ENCODE results near the gene GRHL3. TPM values are rescaled to one million over a fixed set of nuclear protein-coding genes. Genes with fewer than 3 reads are reported as not detected.

GRHL3 gene
- total and polyA plus RNA-seq, 8 donors: 0.11 to 0.86 (median 0.35) TPM

DNA sequence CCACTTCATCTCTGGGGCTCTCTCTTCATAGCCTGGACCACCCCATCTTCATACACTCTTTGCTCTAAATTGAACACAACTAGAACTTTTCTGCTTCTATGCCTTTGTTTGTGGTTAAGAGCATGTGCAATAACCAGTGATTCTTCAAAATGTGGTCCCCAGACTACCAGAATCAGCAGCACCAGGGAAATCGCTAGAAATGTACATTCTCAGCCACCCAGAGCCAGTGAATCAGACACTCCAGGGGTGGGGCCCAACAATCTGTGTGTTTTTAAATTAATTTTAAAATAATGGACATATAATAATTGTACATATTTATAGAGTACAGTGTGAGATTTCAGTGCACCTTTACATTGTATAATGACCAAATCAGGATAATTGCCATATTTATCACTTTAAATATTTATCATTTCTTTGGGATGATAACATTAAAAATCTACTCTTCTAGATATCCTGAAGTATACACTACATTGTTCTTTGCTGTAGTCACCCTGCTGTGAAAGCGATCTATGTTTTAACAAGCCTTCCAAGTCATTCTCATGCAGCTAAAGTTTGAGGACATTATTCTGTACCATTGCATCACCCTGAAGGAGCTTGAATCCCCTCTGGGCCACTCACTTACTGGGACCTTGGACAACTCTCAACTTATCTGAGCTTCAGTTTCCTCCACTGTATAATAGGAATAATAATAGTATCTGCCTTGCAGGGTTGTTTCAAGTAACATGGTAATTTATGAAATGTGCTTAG is 10.8 kb downstream of the GRHL3 start:
- WGBS, 2 donors: 88 to 98% methylated on average over 2 of the region's 2 CpGs
- Histone ChIP-seq H3K36me3 (no peaks in the 10 kb centered on the region), H3K27me3 (no peaks in the 10 kb centered on the region), H3K27ac (no peak overlapping the region), H3K4me1 (no peaks in the 10 kb centered on the region), H3K4me3 (no peak overlapping the region), H3K9me3 (no peaks in the 10 kb centered on the region)
- DNase-seq: no peak
- no peak for FAIRE-seq
- TF ChIP-seq, protein P1, sequence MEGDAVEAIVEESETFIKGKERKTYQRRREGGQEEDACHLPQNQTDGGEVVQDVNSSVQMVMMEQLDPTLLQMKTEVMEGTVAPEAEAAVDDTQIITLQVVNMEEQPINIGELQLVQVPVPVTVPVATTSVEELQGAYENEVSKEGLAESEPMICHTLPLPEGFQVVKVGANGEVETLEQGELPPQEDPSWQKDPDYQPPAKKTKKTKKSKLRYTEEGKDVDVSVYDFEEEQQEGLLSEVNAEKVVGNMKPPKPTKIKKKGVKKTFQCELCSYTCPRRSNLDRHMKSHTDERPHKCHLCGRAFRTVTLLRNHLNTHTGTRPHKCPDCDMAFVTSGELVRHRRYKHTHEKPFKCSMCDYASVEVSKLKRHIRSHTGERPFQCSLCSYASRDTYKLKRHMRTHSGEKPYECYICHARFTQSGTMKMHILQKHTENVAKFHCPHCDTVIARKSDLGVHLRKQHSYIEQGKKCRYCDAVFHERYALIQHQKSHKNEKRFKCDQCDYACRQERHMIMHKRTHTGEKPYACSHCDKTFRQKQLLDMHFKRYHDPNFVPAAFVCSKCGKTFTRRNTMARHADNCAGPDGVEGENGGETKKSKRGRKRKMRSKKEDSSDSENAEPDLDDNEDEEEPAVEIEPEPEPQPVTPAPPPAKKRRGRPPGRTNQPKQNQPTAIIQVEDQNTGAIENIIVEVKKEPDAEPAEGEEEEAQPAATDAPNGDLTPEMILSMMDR (IDR thresholded peaks at IDR 0.05): no peak
- intact Hi-C loops (cut with DNase I): no loop called here
- ATAC-seq: no peak

- Histone ChIP-seq H3K36me3 (no peaks in the 10 kb centered on the region), H3K27me3 (no peaks in the 10 kb centered on the region), H3K4me3 (no peak overlapping the region), H3K4me1 (no peaks in the 10 kb centered on the region), H3K9me3 (no peaks in the 10 kb centered on the region), H3K27ac (no peak overlapping the region)
- ATAC-seq (no peak), DNase-seq (no peak), FAIRE-seq (no peak)
- intact Hi-C loops (cut with DNase I): no loop called here
- TF ChIP-seq, protein P1 (IDR thresholded peaks at IDR 0.05): no peak
- 79 to 83% methylated on average over 7 of the region's 7 CpGs for WGBS, 2 donors
Measured at GRCh38 chr1:24331961-24332673, 13.0 kb downstream of the GRHL3 start.

DNA sequence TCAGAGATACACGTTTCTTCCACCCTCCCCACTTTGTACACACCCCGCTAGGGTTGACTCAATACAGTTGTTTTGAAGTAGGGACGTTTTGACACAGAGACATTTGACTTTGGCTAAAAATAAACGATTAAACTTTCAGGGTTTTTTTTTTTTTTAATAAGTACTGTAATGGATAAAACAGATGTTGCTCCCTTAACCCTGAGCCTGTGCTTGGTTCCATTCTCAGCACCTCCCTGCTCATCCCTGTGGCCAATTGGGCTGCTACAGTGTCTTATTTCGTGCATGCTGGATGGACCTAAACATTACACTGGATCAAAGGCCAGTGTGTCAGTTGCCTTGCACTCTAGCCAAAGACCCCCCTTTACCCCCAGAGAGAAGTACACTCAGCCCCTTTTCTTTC is 16.9 kb downstream of the GRHL3 start:
- DNase-seq: no peak
- intact Hi-C loops (cut with DNase I): no loop called here
- no peak for ATAC-seq
- no peak overlapping the region for H3K4me3 ChIP-seq
- WGBS, 2 donors: 62 to 75% methylated on average over 5 of the region's 5 CpGs
- FAIRE-seq: no peak
- H3K36me3 ChIP-seq: no peaks in the 10 kb centered on the region
- no peaks in the 10 kb centered on the region for H3K4me1 ChIP-seq
- H3K27me3 ChIP-seq: no peaks in the 10 kb centered on the region
- H3K9me3 ChIP-seq: no peaks in the 10 kb centered on the region
- TF ChIP-seq, protein P1 (IDR thresholded peaks at IDR 0.05): no peak
- H3K27ac ChIP-seq: no peak overlapping the region

DNA sequence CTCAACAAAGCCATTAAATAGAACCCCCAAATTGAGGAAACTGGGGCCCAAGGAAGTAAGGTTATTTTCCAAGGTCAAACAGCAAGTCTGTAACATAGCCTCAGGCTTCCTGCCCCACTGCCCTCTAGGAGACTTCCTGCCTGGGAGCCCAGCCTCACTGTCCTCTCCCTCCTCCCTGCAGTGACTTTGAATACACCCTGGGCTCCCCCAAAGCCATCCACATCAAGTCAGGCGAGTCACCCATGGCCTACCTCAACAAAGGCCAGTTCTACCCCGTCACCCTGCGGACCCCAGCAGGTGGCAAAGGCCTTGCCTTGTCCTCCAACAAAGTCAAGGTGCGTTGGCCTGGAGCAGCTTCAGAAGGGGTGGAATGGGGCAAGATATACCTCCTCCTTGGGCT is 18.3 kb downstream of the GRHL3 start:
- TF ChIP-seq, protein P1 (IDR thresholded peaks at IDR 0.05): no peak
- 87 to 91% methylated on average over 4 of the region's 4 CpGs for WGBS, 2 donors
- no peak for FAIRE-seq
- intact Hi-C loops (cut with DNase I): no loop called here
- H3K27me3 ChIP-seq: no peaks in the 10 kb centered on the region
- no peak for DNase-seq
- H3K36me3 ChIP-seq: no peaks in the 10 kb centered on the region
- ATAC-seq: no peak
- no peaks in the 10 kb centered on the region for H3K4me1 ChIP-seq
- H3K4me3 ChIP-seq: no peak overlapping the region
- no peaks in the 10 kb centered on the region for H3K9me3 ChIP-seq
- H3K27ac ChIP-seq: no peak overlapping the region

GRCh38 chr1:24338447-24338846 is 19.3 kb downstream of the GRHL3 start:
- Histone ChIP-seq H3K27ac (no peak overlapping the region), H3K9me3 (no peaks in the 10 kb centered on the region), H3K36me3 (no peaks in the 10 kb centered on the region), H3K27me3 (no peaks in the 10 kb centered on the region), H3K4me3 (no peak overlapping the region), H3K4me1 (no peaks in the 10 kb centered on the region)
- no peak for DNase-seq
- ATAC-seq: no peak
- 85 to 92% methylated on average over 5 of the region's 5 CpGs for WGBS, 2 donors
- FAIRE-seq: no peak
- intact Hi-C loops (cut with DNase I): no loop called here
- TF ChIP-seq, protein P1 (IDR thresholded peaks at IDR 0.05): no peak
